WTC11 (cell line): ENCODE measurements around the gene FAM9C. TPM values are rescaled to one million over a fixed set of nuclear protein-coding genes. Genes with fewer than 3 reads are reported as not detected.

ENCODE experiments used
- ATAC-seq: fragments of 200-7000 bp; cut with Tn5 transposase; 2 replicates; pipeline ENCODE4 v1.10.0; 2021; ENCODE audit warnings: mild to moderate bottlenecking, moderate library complexity
- CTCF ChIA-PET: fragments of 300-600 bp; sonication (Branson Sonifier 250); formaldehyde crosslinking; loops from one replicate; lab custom pipeline; 2021; ENCODE audit warnings: antibody characterized with exemption; lab: Charles Lee
- POLR2A ChIA-PET: fragments of 350-600 bp; sonication (Branson Sonifier 250); formaldehyde crosslinking; loops from one replicate; lab custom pipeline; 2021; ENCODE audit warnings: antibody characterized with exemption; lab: Charles Lee
- DNase-seq: peaks from one replicate; pipeline ENCODE4 v3.0.0; 2021; ENCODE audit warnings: low spot score
- H3K27ac Mint-ChIP-seq: 2 replicates; pipeline ENCODE4 v1.8.0; 2021; ENCODE audit warnings: mixed read lengths
- H3K27me3 Mint-ChIP-seq: 2 replicates; pipeline ENCODE4 v1.8.0; 2021; ENCODE audit warnings: low read depth, mild to moderate bottlenecking, moderate library complexity, mixed read lengths
- H3K36me3 Mint-ChIP-seq: 2 replicates; pipeline ENCODE4 v1.8.0; 2021; ENCODE audit warnings: mixed read lengths
- H3K4me1 Mint-ChIP-seq: 2 replicates; pipeline ENCODE4 v1.8.0; 2022; ENCODE audit warnings: mixed read lengths
- H3K4me3 Mint-ChIP-seq: 2 replicates; pipeline ENCODE4 v1.8.0; 2021; ENCODE audit warnings: mild to moderate bottlenecking, moderate library complexity, mixed read lengths
- H3K9me3 Mint-ChIP-seq: 2 replicates; pipeline ENCODE4 v1.8.0; 2021; ENCODE audit warnings: mixed read lengths
- ARID4B ChIP-seq: sonication (generic); formaldehyde crosslinking; IDR thresholded peaks from 2 replicates; pipeline ENCODE4 v1.8.0; 2023; ENCODE audit warnings: missing genetic modification reagents, mild to moderate bottlenecking, borderline replicate concordance
- ATF6 ChIP-seq: sonication (generic); formaldehyde crosslinking; IDR thresholded peaks from 2 replicates; pipeline ENCODE4 v1.8.1; 2023; ENCODE audit warnings: mild to moderate bottlenecking, missing genetic modification reagents
- CBFB ChIP-seq: sonication (generic); formaldehyde crosslinking; IDR thresholded peaks from 2 replicates; pipeline ENCODE4 v1.8.1; 2022; ENCODE audit warnings: mild to moderate bottlenecking, low read depth, missing genetic modification reagents
- CREB1 ChIP-seq: sonication (generic); formaldehyde crosslinking; IDR thresholded peaks from 2 replicates; pipeline ENCODE4 v1.8.0; 2023; ENCODE audit warnings: mild to moderate bottlenecking, missing genetic modification reagents
- CREM ChIP-seq: sonication (generic); formaldehyde crosslinking; IDR thresholded peaks from 2 replicates; pipeline ENCODE4 v1.8.1; 2022; ENCODE audit warnings: mild to moderate bottlenecking, missing genetic modification reagents, moderate library complexity
- ERG ChIP-seq: fragments of 250-450 bp; sonication (Bioruptor Pico); IDR thresholded peaks from 2 replicates; pipeline ENCODE4 v1.8.0; 2021; ENCODE audit warnings: mild to moderate bottlenecking
- FOXJ3 ChIP-seq: sonication (generic); formaldehyde crosslinking; IDR thresholded peaks from 2 replicates; pipeline ENCODE4 v1.9.0; 2021; ENCODE audit warnings: missing genetic modification reagents, mild to moderate bottlenecking, borderline replicate concordance
- FOXK1 ChIP-seq: sonication (generic); formaldehyde crosslinking; IDR thresholded peaks from 2 replicates; pipeline ENCODE4 v1.8.0; 2022; ENCODE audit warnings: mild to moderate bottlenecking, moderate library complexity, missing genetic modification reagents
- FOXP1 ChIP-seq: sonication (generic); formaldehyde crosslinking; IDR thresholded peaks from 2 replicates; pipeline ENCODE4 v1.8.0; 2022; ENCODE audit warnings: missing genetic modification reagents, mild to moderate bottlenecking, moderate library complexity, borderline replicate concordance
- GTF2I ChIP-seq: fragments of 250-450 bp; sonication (Bioruptor Pico); conservative IDR thresholded peaks from 2 replicates; pipeline ENCODE4 v1.4.0; 2021; ENCODE audit warnings: mild to moderate bottlenecking
- IRF2 ChIP-seq: sonication (generic); formaldehyde crosslinking; IDR thresholded peaks from 2 replicates; pipeline ENCODE4 v1.8.0; 2022; ENCODE audit warnings: low read depth, missing genetic modification reagents, borderline replicate concordance
- JUN ChIP-seq: sonication (generic); formaldehyde crosslinking; IDR thresholded peaks from 2 replicates; pipeline ENCODE4 v1.8.0; 2023; ENCODE audit warnings: mild to moderate bottlenecking, missing genetic modification reagents
- MAX ChIP-seq: sonication (generic); formaldehyde crosslinking; IDR thresholded peaks from 2 replicates; pipeline ENCODE4 v1.8.0; 2022; ENCODE audit warnings: mild to moderate bottlenecking, missing genetic modification reagents
- RELA ChIP-seq: sonication (generic); formaldehyde crosslinking; IDR thresholded peaks from 2 replicates; pipeline ENCODE4 v1.8.1; 2022; ENCODE audit warnings: missing genetic modification reagents, mild to moderate bottlenecking, borderline replicate concordance
- SOX15 ChIP-seq: fragments of 250-450 bp; sonication (Bioruptor Pico); IDR thresholded peaks from 2 replicates; pipeline ENCODE4 v1.9.0; 2021; ENCODE audit warnings: mild to moderate bottlenecking
- TCF7 ChIP-seq: sonication (generic); formaldehyde crosslinking; IDR thresholded peaks from 2 replicates; pipeline ENCODE4 v1.8.0; 2022; ENCODE audit warnings: mild to moderate bottlenecking, low read depth, missing genetic modification reagents, moderate library complexity
- TEAD1 ChIP-seq: sonication (generic); formaldehyde crosslinking; IDR thresholded peaks from 2 replicates; pipeline ENCODE4 v1.8.0; 2022; ENCODE audit warnings: mild to moderate bottlenecking, missing genetic modification reagents
- USF1 ChIP-seq: sonication (generic); formaldehyde crosslinking; IDR thresholded peaks from 2 replicates; pipeline ENCODE4 v1.8.0; 2022; ENCODE audit warnings: mild to moderate bottlenecking, missing genetic modification reagents
- ZMAT4 ChIP-seq: fragments of 250-450 bp; sonication (Bioruptor Pico); IDR thresholded peaks from 2 replicates; pipeline ENCODE4 v1.9.0; 2021; ENCODE audit warnings: mild to moderate bottlenecking
- ZNF138 ChIP-seq: sonication (generic); formaldehyde crosslinking; conservative IDR thresholded peaks from 2 replicates; pipeline ENCODE4 v1.8.1; 2022; ENCODE audit warnings: mild to moderate bottlenecking, moderate library complexity, missing genetic modification reagents
- ZSCAN18 ChIP-seq: fragments of 250-450 bp; sonication (Bioruptor Pico); IDR thresholded peaks from 2 replicates; pipeline ENCODE4 v2.1.2; 2022; ENCODE audit warnings: mild to moderate bottlenecking, moderate library complexity
- total RNA-seq: library from RNA; stranded (reverse); gene quantifications from 3 replicates; pipeline ENCODE4 v1.2.3, GENCODE V29; 2021

FAM9C gene
- total RNA-seq, 1 experiment from 2014 or later: 0.28 TPM

GRCh38 chrX:13009844-13010243 lies 34.6 kb downstream of the FAM9C start:
- POLR2A ChIA-PET: no interaction called here
- no peak for TF ChIP-seq ERG
- TF ChIP-seq SOX15: no peak
- no peak for TF ChIP-seq ZNF138 (CRISPR knock-in tag)
- no peak for TF ChIP-seq IRF2 (CRISPR knock-in tag)
- no peak for TF ChIP-seq USF1
- TF ChIP-seq FOXK1 (CRISPR knock-in tag): no peak
- no peak for TF ChIP-seq RELA (CRISPR knock-in tag)
- TF ChIP-seq FOXJ3 (CRISPR knock-in tag): no peak
- no peak for TF ChIP-seq TEAD1 (CRISPR knock-in tag)
- no peak for TF ChIP-seq ATF6 (CRISPR knock-in tag)
- TF ChIP-seq FOXP1: no peak
- no peak for TF ChIP-seq ARID4B (CRISPR knock-in tag)
- no peaks in the 10 kb centered on the region for H3K9me3 Mint-ChIP-seq
- no peaks in the 10 kb centered on the region for H3K36me3 Mint-ChIP-seq
- CTCF ChIA-PET: no interaction called here
- no peak overlapping the region for H3K27ac Mint-ChIP-seq
- H3K4me3 Mint-ChIP-seq: no peak overlapping the region
- ATAC-seq (no peak), DNase-seq (no peak)
- no peaks in the 10 kb centered on the region for H3K27me3 Mint-ChIP-seq
- H3K4me1 Mint-ChIP-seq: peaks cover 37% of the 10 kb centered on the region

GRCh38 chrX:13009273-13009672 lies 35.1 kb downstream of the FAM9C start:
- ATAC-seq: no peak

More at GRCh38 chrX:13009273-13009672, 35.1 kb downstream of the FAM9C start:
- POLR2A ChIA-PET: no interaction called here
- H3K27ac Mint-ChIP-seq: no peak overlapping the region
- H3K27me3 Mint-ChIP-seq: no peaks in the 10 kb centered on the region
- DNase-seq: no peak
- TF ChIP-seq CREB1 (CRISPR knock-in tag) (no peak), MAX (CRISPR knock-in tag) (no peak), ZMAT4 (CRISPR knock-in tag) (no peak), CBFB (CRISPR knock-in tag) (no peak), CREM (CRISPR knock-in tag) (no peak), TCF7 (CRISPR knock-in tag) (no peak), JUN (CRISPR knock-in tag) (no peak), GTF2I (CRISPR knock-in tag) (no peak), ZSCAN18 (CRISPR knock-in tag) (no peak)
- peaks cover 31% of the 10 kb centered on the region for H3K4me1 Mint-ChIP-seq
- no peak overlapping the region for H3K4me3 Mint-ChIP-seq
- no peaks in the 10 kb centered on the region for H3K36me3 Mint-ChIP-seq
- CTCF ChIA-PET: no interaction called here
- no peaks in the 10 kb centered on the region for H3K9me3 Mint-ChIP-seq
